Measurements from ENCODE around the gene PTPN18.

PTPN18 gene

DNA sequence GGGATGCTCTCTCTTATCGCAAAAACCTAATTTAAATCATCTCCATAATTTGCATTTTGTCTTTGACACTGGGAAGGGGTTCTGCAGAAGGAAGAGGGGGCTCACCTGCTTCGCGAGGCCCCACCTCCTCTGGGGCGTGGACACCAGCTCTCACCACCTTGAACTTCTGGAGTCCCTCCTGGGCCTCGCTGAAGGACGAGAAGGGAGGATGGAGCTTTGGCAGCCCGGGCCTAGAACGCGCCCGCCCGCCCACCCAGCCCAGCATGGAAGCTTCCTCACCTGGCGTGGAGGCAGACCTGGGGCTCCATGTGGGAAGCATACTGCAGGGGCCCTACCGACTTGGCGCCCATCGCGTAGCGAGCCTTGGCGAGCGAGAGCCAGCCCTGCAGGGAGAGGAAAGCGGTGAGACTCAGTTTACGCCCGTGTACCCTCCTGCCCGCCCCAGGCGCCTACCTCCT, 14.3 kb upstream of the PTPN18 start:
- DNase-seq: no peak

DNA sequence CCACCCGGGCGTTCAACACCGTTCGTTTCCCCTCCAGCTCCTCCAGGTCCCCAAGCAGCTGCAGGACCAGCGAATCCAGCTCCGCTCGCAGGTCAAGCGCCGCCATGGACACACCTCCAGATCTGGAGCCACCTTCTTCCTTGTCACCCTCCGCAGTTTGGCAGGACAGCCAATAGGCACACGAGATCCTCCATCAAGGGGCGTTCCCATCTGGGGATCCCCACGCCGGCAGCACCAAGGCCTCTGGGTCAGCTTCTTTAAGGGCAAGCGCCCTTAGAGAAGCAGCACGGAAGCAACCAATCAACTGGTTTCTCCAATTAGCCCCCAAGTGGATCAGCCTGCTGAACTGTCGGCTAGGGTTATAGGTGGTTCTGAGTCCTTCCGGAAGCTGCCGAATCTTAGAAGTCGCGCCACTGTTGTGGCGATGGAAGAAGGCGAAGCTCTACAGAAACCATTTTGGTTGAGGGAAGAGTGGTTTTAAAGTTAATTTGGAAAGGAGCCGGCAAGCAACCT, 13.8 kb upstream of the PTPN18 start:
- peak; percentile 93 for DNase-seq

DNA sequence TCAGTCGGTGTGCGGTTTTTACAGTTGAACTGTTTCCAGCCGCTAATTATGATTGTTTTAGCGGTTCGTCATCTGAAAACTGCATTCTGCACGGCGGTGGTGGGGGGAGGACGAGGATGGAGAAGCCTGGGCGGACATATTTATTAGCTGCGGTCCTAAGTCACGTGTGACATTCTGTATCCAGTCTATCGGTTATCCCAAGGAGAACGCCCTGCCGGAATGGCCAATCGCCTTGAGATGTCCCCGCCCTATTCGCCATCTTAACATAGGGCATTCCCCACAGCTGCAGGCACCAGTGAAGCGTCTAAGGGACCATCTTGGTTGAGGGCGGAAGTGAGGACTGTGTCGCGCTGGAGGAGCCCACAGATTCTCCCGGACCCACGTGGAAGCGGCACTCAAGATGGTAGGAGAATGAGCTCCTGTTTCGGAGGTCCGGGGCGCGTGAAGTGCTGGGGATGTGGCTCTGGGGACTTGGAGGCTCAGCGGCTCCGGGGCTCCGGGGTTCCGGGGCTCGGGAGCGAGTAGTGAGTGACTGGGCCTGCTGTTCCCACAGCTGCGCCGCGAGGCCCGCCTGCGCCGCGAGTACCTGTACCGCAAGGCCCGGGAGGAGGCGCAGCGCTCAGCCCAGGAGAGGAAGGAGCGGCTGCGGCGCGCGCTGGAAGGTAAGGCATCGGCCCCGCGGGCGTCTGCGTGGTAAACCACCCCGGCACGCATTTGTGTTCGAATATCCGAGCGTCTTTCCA, 13.2 kb upstream of the PTPN18 start, which contains the start of gene IMP4:
Gene IMP4 (plus strand): TSS at position 365 of the 743 bp plus-strand sequence. CDS start 36 bp downstream, at position 401.
- peak; percentile 99 for DNase-seq

DNA sequence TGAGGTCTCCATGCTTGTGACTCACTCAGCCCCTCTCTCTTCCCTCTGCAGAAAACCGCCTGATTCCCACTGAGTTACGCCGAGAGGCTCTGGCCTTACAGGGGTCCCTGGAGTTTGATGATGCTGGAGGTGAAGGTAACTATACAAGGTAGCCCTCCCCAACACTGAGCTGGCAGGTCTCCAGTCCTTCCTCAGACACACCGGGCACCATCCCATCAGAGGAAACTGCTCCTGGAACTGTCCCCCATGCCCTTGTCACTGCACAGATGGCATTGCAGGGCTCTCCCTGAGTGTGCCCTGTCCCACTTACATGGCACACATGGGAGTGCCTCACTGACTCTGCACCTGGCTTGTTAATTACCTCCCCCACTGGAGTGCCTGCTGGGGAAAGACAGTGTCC, 11.3 kb upstream of the PTPN18 start:
- no peak for DNase-seq

DNA sequence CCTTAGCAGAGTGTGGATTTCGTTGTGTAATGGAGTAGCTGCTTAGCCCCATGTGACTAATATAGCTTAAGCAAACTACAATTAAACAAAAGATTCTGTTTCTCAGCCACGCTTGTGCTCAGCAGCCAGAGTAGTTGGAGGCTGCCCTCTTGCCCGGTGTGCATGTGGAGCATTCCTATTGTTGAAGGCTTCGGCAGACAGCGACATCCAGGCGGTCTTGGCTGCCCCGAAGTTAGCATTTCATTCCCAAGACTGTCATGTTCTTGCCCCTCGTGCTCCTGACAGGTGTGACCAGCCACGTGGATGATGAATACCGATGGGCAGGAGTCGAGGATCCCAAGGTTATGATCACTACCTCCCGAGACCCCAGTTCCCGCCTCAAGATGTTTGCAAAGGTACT, 10.8 kb upstream of the PTPN18 start:
- DNase-seq: no peak

DNA sequence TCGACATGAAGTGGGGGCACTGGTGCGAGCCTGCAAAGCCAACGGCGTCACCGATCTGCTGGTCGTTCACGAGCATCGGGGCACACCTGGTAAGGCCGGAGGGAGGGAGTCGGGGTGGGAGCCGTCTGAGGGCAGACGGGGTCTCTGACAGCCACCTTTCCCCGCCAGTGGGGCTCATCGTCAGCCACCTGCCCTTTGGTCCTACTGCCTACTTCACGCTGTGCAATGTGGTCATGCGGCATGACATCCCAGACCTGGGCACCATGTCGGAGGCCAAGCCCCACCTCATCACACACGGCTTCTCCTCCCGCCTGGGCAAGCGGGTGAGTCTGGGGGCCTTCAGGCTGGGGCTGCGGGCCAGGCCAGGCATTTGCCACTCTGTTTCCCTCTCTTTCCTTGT, 10.2 kb upstream of the PTPN18 start:
- DNase-seq: no peak

DNA sequence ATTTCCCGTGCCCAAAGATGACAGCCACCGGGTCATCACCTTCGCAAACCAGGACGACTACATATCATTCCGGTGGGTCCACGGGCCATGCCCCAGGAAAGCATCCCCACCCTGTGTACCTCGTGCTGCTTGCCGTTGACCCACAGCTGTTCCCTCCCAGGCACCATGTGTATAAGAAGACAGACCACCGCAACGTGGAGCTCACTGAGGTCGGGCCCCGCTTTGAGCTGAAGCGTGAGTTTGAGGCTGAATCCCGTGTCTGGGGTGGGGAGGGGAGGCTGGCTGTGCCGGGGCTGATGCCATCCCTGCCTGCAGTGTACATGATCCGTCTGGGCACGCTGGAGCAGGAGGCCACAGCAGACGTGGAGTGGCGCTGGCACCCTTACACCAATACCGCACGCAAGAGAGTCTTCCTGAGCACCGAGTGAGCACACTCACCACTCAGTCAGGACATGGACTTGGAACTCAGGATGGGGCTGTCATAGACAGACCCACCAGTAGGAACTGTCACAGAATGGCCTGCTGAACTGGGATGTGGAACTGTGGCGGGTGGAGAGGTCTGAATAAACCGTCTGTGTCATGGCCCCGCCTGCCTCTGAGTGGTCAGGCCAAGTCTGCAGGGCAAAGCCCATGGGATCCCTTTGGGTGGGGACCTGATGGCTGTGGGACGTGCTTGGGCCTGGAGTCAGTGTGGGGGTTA, 9.7 kb upstream of the PTPN18 start:
- no peak for DNase-seq

DNA sequence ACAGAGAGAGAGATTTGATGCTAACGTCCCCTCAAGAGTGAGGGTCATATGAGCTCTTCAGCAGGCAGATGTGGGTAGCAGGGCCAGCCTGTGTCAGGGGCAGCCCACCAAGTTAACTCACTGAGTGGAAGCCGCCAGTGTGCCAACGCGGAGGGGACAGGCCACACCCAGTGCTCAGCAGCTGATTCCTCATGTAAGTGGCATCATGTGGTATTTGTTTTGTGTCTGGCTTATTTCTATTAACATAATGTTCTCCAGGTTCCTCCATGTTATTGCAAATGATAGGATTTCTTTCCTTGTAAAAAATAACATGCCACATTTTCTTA, 9.2 kb upstream of the PTPN18 start:
- DNase-seq: no peak

DNA sequence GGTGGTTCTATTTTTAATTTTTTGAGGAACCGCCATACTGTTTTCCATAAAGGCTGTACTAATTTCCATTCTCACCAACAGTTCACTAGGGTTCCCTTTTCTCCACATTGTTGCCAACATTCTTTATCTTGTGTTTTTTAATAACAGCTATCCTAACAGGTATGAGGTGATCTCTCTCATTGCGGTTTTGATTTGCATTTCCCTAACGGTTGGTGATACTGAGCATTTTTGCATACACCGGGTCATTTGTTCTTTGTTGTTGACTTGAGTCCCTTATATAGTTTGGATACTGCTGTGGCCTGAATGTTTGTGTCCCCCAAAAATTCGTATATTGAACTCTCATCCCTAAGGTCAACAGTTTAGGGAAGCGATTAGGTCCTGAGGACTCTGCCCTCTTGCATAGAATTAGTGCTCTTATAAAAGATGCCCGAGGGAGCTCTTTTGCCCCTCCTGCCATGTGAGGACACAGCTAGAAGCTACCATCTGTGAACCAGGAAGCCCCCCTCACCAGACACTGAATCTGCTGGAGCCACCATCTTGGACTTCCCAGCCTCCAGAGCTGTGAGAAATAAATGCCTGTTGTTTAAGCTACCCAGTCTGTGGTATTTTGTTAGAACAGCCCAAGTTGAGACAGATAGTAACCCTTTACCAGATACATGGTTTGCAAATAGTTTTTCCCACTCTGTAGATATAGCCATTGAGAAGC, 8.5 kb upstream of the PTPN18 start:
- no peak for DNase-seq

DNA sequence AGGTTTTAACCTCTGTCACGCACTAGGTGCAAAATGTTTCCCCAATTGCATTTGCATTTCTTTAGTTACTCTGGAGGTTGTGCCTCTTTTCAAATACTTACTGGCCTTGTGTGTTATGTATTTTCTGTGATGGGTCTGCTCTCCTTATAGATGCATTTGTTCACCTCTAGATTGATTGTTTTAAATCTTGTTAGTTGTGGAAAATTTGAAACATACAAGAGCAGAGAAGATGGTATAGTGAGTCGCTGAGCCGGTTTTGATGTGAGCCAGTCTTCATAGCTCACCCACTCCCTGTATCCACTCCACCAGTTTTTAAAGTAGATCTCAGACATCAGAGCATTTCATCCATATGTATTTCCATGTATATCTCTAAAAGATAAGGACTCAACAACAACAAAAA, 6.7 kb upstream of the PTPN18 start:
- DNase-seq: no peak

DNA sequence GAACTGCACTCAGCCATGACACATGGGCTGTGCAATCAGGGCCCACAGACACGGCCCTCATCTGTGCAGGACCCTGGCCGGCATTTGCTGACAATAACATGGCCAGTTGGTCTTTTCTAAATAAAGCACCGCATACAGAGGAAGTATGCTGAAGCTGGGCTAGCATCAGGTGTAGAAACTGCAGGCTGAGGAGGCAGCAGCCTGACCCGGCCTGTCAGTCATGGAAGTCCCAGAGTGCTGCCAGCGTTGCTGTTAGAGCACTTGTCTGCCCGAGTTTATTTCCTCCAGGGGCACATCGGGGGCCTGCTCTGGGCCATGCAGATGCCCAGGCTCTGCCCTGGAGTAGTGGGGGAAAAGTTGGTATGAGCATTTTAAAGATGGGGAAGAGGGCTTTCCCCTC, 4.1 kb upstream of the PTPN18 start:
- DNase-seq: no peak

DNA sequence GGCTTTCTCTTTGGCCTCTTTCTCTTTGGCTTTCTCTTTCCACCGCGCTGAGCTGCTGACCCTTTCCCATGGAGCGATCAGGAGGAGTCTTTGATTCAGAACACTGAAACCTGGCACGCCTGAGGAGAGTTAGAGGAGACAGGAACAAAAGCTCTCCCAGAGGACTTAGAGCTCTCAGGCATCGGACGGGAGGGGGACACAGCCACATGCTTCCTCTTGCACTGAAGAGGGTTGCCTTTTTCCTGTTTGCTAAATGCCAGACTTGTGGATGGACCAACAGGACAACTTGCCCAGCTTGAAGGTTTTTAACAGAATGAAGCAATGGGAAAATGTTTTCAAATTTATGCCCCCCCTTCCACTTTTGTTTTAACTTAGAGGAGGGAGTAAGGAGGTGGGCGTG, 3.6 kb upstream of the PTPN18 start:
- peak; percentile 88 for DNase-seq

DNA sequence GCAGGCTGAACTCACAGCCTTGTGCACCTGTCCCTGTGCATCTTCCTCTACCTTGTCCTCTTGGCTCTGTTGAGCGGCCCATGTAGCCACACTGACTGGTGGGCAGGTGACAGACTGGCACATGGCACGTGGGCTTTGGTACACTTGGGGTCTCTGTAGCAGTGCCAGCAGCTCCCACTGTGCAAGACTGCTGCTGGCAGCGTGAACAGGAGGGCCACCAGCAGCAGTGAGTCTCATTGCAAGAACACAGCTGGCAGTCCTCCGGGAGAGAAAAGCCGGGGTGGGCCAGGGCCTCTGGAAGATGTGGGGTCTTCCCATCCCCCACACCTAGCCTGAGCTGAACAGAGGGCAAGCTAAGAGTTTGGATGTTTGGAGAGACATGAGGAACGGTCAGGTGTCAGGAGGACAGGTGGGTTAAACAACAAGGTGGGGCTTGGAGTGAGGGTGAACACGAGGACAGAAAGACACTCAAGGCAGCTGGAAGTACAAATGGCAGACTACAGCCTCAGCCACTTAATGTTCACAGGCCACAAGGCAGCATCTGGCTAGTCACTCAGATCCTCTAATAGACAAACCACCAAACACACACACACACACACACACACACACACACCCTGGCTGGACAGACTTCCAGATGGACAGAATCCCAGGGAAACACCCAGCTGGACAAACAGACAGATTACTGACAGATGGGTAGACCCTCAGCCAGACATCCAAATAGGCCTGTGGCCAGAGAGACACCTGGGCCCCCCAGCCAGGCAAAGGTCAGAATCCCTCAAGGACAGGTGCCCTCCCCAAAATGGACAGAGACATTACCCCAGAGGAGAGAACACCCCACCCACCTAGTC, 2.3 kb upstream of the PTPN18 start:
- DNase-seq: no peak

DNA sequence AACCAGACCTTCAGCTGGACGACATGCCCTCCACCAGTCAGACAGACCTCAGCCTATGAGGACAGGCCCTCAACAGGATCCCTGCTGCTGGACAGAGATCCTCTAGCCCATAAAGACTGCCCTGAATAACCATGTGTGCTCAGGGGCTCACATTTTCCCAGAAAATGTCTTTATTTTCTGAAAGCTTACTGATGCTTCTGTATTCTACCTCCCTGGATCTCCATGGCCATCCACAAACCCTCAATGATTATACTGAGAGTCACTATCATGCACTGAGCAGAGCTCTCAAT, 1.8 kb upstream of the PTPN18 start:
- DNase-seq: no peak

DNA sequence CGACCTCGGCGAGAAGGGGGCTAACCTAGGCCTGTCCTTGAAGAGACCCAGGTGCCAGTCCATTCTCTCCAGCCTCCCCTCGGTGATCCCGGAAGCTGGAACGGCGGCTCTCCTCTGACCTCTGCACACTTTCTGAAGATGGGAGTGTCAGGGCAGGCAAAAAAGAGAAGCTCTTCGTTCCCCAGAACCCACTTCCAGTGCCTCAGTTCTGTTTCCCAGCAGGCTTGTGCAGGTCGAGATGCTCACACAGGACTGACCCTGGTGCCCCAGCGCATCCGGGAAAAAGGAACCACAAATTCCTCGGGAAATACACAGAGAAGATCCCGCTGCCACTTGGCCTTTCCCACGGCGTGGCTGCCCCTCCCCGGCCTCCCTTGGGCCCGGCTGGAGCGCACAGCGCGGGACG, 681 bp upstream of the PTPN18 start:
- peak; percentile 71 for DNase-seq

DNA sequence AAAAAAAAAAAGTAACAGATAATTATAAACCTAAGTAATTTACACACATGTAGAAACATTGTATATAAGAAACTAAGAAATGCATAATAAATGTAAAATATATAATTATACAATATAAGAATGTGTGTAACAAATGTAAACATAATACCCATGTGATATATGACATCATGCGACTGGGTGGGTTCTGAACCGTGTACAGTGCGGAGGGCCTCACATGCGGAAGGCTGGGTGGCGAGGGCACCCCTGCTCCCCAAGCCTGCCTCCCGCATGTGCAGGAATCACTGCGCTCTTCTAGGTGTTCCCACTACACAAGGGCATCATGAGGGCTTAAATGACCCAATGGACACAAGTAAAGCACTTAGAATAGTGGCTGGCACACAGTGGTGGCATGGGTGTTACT, 2.0 kb downstream of the PTPN18 start:
- DNase-seq: no peak

DNA sequence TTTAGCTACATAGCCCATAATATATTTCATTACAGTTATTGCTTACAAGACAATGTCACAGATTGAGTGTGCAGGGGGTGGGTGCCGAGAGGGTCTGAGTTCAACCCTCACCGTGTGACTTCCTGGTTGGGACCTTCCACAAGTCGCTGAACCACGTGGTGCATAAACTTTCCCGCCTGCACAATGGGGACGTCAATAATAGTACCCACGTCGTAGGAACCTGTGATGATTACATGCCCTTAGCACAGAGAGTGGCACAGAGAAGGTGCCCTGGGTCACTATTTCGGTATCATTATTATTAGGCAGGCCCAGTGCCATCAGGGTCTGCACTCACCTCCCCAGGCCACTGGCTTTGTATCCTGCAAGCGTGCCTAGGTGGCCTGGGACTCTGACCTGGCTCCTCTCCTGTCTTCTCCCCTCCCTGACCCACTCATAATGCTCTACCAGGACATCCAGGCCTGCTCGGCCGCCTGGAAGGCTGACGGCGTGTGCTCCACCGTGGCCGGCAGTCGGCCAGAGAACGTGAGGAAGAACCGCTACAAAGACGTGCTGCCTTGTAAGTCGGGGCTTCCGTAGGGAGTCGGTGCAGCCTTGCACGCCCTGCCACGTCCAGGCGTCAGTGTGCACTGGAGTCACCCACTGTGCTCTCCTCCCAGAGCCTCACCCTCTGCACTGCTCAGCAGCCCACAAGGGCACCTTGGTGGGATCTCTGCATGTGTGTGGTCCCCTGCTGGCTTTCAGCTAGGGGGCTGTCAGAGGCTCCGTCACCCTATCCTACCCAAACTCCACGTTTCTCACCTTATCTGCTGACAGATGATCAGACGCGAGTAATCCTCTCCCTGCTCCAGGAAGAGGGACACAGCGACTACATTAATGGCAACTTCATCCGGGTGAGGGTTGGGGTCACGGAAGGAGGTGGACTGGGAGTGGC, 2.8 kb downstream of the PTPN18 start:
- DNase-seq: no peak

DNA sequence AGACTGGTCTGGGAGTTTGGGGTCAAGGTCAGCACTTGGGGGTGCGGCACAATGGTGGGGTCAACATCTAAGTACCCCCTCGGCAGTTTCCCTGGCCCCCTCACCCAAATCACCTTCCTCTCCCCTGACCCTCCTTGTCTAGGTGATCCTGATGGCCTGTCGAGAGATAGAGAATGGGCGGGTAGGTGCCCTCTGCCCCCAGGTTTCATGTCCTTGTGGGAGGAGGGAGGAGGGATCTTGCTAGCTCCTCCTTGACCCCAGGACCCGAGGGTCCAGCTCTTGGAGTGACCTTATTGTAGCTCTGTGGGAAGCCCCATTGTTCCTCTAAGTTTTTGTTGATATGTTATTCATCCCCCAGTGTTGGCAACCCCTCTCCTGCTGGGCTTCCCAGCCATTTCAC, 3.6 kb downstream of the PTPN18 start:
- DNase-seq: no peak

DNA sequence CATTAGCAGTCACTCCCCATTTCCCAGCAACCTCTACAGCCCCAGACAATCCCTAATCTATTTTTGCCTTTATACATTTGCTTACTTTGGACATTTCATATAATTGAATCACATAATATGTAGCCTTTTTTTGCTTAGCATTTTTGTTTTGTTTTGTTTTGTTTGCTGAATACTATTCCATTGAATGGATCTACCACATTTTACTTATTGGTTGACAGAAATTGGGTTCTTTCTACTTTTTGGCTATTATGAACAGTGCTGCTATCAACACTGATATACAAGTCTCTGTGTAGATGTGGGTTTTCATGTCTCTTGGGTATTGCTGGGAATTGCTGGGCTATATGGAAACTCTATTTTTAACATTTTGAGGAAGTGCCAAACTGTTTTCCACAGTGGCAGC, 7.6 kb downstream of the PTPN18 start:
- DNase-seq: no peak

DNA sequence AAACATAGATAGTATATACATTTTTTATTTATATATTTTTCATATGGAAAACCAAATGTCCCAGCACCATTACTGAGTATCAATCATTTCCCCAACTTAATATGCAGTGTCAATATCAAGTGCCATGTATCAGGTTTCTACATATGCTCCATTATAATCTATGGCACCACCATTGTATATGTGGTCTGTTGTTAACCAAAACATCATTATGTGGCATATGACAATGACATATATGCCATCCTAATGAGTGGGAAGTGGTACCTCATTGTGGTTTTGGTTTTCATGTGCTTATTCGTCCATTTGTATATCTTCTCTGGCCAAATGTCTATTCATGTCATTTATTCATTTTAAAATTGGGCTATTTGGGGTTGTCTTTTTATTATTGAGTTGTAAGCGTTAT, 9.2 kb downstream of the PTPN18 start:
- peak; percentile 32 for DNase-seq

DNA sequence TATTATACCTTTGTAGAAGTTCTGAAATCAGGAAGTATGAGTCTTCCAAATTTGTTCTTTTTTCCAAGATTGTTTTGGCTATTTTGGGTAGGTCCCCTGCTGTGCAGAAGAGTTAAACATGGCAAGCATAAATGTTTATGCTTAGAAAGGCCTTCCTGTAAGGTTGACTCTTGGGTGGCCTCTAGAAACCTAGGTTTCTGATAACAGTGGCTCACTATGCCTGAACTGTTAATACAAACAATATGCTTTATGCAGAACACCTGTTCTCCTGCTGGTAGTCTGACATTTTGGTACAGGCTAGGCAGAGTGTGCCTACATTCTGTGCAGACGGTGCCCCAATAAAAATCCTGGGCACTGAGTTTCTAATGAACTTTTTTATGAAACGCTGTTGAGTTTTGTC, 10.1 kb downstream of the PTPN18 start:
- no peak for DNase-seq

DNA sequence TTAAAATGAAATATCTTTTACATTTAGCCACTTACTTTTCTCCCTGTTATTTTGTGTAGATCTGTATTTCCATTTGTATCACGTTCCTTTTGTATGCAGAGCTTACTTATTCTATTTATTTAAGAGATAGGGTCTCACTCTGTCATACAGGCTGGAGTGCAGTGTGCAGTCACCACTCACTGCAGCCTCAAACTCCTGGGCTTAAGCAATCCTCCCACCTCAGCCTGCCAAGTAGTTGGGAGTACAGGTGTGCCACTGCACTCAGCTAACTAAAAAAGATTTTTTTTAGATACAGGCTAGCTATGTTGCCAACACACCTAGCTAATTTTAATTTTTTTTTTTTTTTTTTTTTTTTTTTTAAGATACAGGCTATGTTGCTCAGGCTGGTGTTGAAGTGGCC, 10.9 kb downstream of the PTPN18 start:
- no peak for DNase-seq

Data from suppressor macrophage treated with lipopolysaccharide for 4 hours (primary cell).